ENCODE data around the gene ESPL1. TPM values are rescaled to one million over a fixed set of nuclear protein-coding genes. Genes with fewer than 3 reads are reported as not detected.
A peak's percentile ranks its signal among the peaks of the same experiment; 100 is the strongest.
"Not testable (repeated sequence)": the region's sequence is repeated elsewhere in the genome, so short reads cannot be mapped to it uniquely, and the experiment has no call there.

The ESPL1 gene
- total and polyA plus RNA-seq, 10 donors = 0.85 to 7.2 (median 2.6) TPM

DNA sequence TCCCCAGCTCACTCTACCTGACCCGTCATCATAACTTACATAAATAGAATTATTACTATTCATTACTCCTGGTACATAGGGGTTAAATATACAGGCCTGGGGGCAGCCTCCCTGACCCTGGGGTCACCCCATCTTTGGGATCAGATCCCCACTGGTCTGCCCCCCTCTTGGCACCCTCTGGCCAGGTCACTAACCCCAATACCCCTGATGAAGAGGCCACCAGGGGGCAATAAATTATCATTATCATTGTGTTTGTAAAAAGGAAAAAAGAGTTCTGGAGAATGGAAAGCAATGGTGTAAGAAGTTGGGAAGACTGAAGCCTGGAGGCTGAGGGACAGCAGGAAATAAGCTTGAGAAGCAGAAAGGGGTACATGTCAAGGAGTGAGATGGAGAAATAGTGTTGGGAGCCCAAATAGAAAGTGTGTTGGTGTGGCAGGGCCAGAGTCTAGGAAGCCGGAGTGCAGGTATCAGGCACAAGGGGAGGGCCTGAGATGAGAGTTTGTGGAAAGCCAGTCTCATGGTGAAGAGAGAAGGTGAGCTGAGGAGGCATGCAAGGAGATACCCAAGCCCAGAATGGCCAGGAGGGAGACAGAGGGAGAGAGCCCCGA lies 59.4 kb downstream of the ESPL1 start:
- TF ChIP-seq CTCF (IDR thresholded peaks at IDR 0.05 in 8 of 11, conservative IDR thresholded peaks at IDR 0.05 in 3 of 11) (peak in 7 of 11 experiments; percentile 31 to 56 (median 41)), POLR2A (IDR thresholded peaks at IDR 0.05) (no peak)
- H3K9me3 ChIP-seq = no peaks in the 10 kb centered on the region
- 86 to 98% (median 88%) methylated on average over 3 of the region's 3 CpGs for WGBS, 5 donors

DNA sequence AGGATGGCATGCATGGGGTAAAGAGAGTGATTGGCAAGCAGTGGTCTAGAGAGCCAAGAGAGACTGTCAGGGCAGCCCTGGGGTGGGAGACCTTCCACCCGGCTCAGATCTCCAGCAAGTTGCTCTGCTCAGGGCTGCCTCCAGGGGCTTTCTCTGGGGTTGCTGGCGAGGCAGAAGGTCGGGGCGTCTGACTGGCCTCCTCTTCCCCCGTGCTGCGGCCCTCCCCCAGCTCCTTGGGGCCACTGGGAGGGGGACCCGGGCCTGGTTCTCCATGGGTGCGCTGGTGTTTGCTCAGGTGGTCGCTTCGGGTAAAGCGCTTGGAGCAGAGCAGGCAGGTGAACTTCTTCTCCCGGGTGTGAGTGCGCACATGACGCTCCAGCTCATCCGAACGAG lies 59.9 kb downstream of the ESPL1 start:
- 52 to 68% (median 63%) methylated on average over 7 to 16 of the region's 16 CpGs for WGBS, 5 donors
- Histone ChIP-seq H3K9me3 (no peaks in the 10 kb centered on the region), H3K27ac (no peak overlapping the region), H3K4me1 (peaks cover 17 to 34% (median 27%) of the 10 kb centered on the region in 6 donors), H3K27me3 (replicated peaks in 1 of 7) (peaks cover 0 to 45% (median 0%) of the 10 kb centered on the region in 7 donors), H3K36me3 (no peaks in the 10 kb centered on the region), H3K4me3 (no peak overlapping the region)
- DNase-seq = no peak
- no peak for TF ChIP-seq POLR2A (IDR thresholded peaks at IDR 0.05)
- intact Hi-C loops (cut with DNase I; ENCODE audit: low total_unique reads) = no loop called here

More for the DNA sequence above, 59.4 kb downstream of the ESPL1 start:
- no peak for DNase-seq
- H3K4me3 ChIP-seq = no peak overlapping the region
- H3K27ac ChIP-seq = no peak overlapping the region
- peaks cover 17 to 38% (median 27%) of the 10 kb centered on the region in 6 donors for H3K4me1 ChIP-seq
- intact Hi-C loops (cut with DNase I; ENCODE audit: low total_unique reads) = no loop called here
- H3K27me3 ChIP-seq (replicated peaks in 1 of 7) = peaks cover 0 to 40% (median 0%) of the 10 kb centered on the region in 7 donors
- no peaks in the 10 kb centered on the region for H3K36me3 ChIP-seq

DNA sequence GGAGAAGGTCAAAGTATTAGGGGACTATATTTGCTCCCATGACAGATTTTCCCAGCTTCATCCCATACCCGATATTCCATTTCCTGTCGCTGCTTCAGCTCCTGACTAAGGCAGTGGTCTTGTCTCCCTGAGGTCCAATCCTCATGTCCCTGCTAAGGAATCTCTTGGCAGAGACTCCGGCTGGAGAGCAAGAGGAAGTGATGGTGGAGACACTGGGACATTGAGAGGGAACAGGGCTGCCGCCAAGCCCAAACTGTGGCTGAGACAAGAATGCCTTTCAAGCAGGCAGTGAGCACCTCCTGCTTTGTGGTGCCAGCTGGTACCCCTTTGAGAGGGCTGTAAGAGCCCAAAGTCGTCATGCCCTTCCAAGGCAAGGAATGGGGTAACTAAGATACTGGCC lies 62.6 kb downstream of the ESPL1 start:
- no peak for DNase-seq
- Histone ChIP-seq H3K27me3 (replicated peaks in 1 of 7) (peaks cover 0 to 58% (median 0%) of the 10 kb centered on the region in 7 donors), H3K4me3 (no peak overlapping the region), H3K4me1 (peaks cover 5 to 10% (median 7%) of the 10 kb centered on the region in 6 donors), H3K27ac (no peak overlapping the region), H3K36me3 (no peaks in the 10 kb centered on the region), H3K9me3 (no peaks in the 10 kb centered on the region)
- no peak for TF ChIP-seq POLR2A (IDR thresholded peaks at IDR 0.05)
- TF ChIP-seq CTCF (IDR thresholded peaks at IDR 0.05 in 8 of 11, conservative IDR thresholded peaks at IDR 0.05 in 3 of 11) = no peak
- 72 to 87% (median 81%) methylated on average over 5 of the region's 5 CpGs for WGBS, 5 donors
- intact Hi-C loops (cut with DNase I; ENCODE audit: low total_unique reads) = no loop called here

DNA sequence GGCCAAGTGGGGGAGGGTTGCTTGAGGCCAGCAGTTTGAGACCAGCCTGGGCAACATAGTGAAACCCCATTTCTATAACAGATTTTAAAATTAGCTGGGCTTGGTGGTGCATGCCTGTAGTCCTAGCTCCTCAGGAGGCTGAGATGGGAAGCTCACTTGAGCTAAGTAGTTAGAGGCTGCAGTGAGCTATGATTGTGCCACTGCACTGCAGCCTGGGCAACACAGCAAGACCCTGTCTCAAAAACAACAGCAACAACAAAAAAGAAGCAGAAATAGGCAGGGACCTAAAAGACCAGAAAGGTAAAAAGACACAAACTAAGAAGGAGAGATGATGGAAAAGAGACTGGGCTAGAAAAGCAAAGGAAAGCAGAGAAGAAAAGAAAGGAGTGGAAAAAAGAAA lies 64.2 kb downstream of the ESPL1 start:
- H3K4me1 ChIP-seq; H3K4me3 ChIP-seq; intact Hi-C loops (cut with DNase I; ENCODE audit: low total_unique reads); H3K9me3 ChIP-seq; H3K36me3 ChIP-seq; DNase-seq; H3K27ac ChIP-seq: not testable (repeated sequence)
- H3K27me3 ChIP-seq (replicated peaks in 1 of 7) = peaks cover 0 to 60% (median 4%) of the 10 kb centered on the region in 7 donors

- Histone ChIP-seq H3K4me3 (no peak overlapping the region), H3K36me3 (no peaks in the 10 kb centered on the region), H3K9me3 (no peaks in the 10 kb centered on the region), H3K4me1 (peaks cover 0 to 7% (median 0%) of the 10 kb centered on the region in 6 donors), H3K27me3 (replicated peaks in 1 of 7) (peaks cover 0 to 64% (median 6%) of the 10 kb centered on the region in 7 donors), H3K27ac (no peak overlapping the region)
- DNase-seq = no peak
- intact Hi-C loops (cut with DNase I; ENCODE audit: low total_unique reads) = no loop called here
- TF ChIP-seq POLR2AphosphoS5 (IDR thresholded peaks at IDR 0.05) (no peak), POLR2A (IDR thresholded peaks at IDR 0.05) (no peak), CTCF (IDR thresholded peaks at IDR 0.05 in 8 of 11, conservative IDR thresholded peaks at IDR 0.05 in 3 of 11) (no peak)
- 60 to 76% (median 73%) methylated on average over 15 of the region's 15 CpGs for WGBS, 5 donors
Observed at GRCh38 chr12:53332744-53333143, 64.6 kb downstream of the ESPL1 start.

Measured in spleen (tissue), 11 donors.